Esophagus squamous epithelium (tissue), 5 donors: ENCODE results near the gene IL17RE. TPM values are rescaled to one million over a fixed set of nuclear protein-coding genes. Genes with fewer than 3 reads are reported as not detected.

Source experiments
- DNase-seq: peaks from one replicate; lab custom pipeline; 2025; lab: John Stamatoyannopoulos, UW
- H3K27ac ChIP-seq, 4 donors: fragments of 200-600 bp; sonication (generic); one replicate each; pipeline ENCODE4 v1.5.1; 2016 to 2019; ENCODE audit warnings: mild to moderate bottlenecking in 1 of 4
- H3K27me3 ChIP-seq, 4 donors: fragments of 200-600 bp; sonication (generic); 1 replicate in 3 of 4; 2 replicates in 1 of 4; pipeline versions ENCODE4 v1.5.1 to v1.6.0; 2017 to 2021; ENCODE audit warnings: antibody characterized with exemption in 1 of 4
- H3K36me3 ChIP-seq, 3 donors: fragments of 200-600 bp; sonication (generic); one replicate each; pipeline ENCODE4 v1.5.1; 2016 to 2019
- H3K4me1 ChIP-seq, 3 donors: fragments of 200-600 bp; sonication (generic); one replicate each; pipeline ENCODE4 v1.5.1; 2017 to 2019
- H3K4me3 ChIP-seq, 4 donors: fragments of 200-600 bp; sonication (generic); 1 replicate in 3 of 4; 2 replicates in 1 of 4; pipeline ENCODE4 v1.5.1; 2016 to 2019; ENCODE audit warnings: mild to moderate bottlenecking in 2 of 4, moderate library complexity in 1 of 4
- H3K9me3 ChIP-seq, 3 donors: fragments of 200-600 bp; sonication (generic); one replicate each; pipeline ENCODE4 v1.5.1; 2016 to 2019
- CTCF ChIP-seq, 6 experiments: fragments of 450-650 bp in 4 of 6; fragments of 200-600 bp in 2 of 6; sonication (generic) in 2 of 6; IDR thresholded peaks; one replicate each; pipeline ENCODE4 v1.5.1; 2016 to 2019; ENCODE audit warnings: antibody characterized with exemption in 6 of 6, mild to moderate bottlenecking in 4 of 6, moderate library complexity in 4 of 6
- POLR2A ChIP-seq, 4 donors: fragments of 450-650 bp; IDR thresholded peaks; one replicate each; pipeline ENCODE4 v1.6.1; 2017; ENCODE audit warnings: antibody characterized with exemption in 4 of 4, mild to moderate bottlenecking in 4 of 4, moderate library complexity in 3 of 4
- WGBS, 2 donors: methylation state at CpG; one replicate each; pipeline ENCODE4 v1.1.5; 2018; 5-methylcytosine and 5-hydroxymethylcytosine counted together
- intact Hi-C: fragments of 100-400 bp; cut with DNase I; formaldehyde crosslinking; loops from one replicate; pipeline ENCODE4 v1.15.0; 2022
- total RNA-seq, 4 donors: library from RNA; depleted of rRNA; stranded (reverse); fragments of >200 nt; gene quantifications; one replicate each; pipeline ENCODE4 v1.1.0, GENCODE V29; 2016
- donor health status: DM: yes; HTN: yes; CAD: no.

Gene IL17RE
- total RNA-seq, 4 donors from 2014 or later: 7.5 to 15.3 (median 12.1) TPM

DNA sequence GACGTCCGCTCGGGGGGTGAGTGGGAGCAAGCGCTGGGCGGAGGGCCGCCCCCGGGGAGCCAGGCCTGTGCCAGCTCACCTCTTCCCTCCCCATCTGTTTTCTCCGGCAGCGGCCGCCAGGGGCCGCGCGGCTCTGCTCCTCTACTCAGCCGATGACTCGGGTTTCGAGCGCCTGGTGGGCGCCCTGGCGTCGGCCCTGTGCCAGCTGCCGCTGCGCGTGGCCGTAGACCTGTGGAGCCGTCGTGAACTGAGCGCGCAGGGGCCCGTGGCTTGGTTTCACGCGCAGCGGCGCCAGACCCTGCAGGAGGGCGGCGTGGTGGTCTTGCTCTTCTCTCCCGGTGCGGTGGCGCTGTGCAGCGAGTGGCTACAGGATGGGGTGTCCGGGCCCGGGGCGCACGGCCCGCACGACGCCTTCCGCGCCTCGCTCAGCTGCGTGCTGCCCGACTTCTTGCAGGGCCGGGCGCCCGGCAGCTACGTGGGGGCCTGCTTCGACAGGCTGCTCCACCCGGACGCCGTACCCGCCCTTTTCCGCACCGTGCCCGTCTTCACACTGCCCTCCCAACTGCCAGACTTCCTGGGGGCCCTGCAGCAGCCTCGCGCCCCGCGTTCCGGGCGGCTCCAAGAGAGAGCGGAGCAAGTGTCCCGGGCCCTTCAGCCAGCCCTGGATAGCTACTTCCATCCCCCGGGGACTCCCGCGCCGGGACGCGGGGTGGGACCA lies 30.4 kb downstream of the IL17RE start:
- H3K4me1 ChIP-seq: peaks cover 13 to 42% (median 29%) of the 10 kb centered on the region in 3 donors
- DNase-seq: peak; percentile 40
- peak overlapping the region; percentile 59 to 91 (median 81) for H3K4me3 ChIP-seq
- no peaks in the 10 kb centered on the region for H3K9me3 ChIP-seq
- TF ChIP-seq CTCF (IDR thresholded peaks at IDR 0.05) (peak; percentile 64 to 91 (median 79)), POLR2A (IDR thresholded peaks at IDR 0.05) (peak in 1 of 4 donors; percentile 12)
- intact Hi-C loops: loop anchor here (5.0 kb wide), 1 partner anchor 91 kb away; the partner anchor contains the start of gene RPUSD3
- H3K27me3 ChIP-seq: no peaks in the 10 kb centered on the region
- peak overlapping the region; percentile 95 to 99 (median 97) for H3K27ac ChIP-seq
- no CpG with 5 or more reads among the region's 77 CpGs for WGBS, 2 donors
- H3K36me3 ChIP-seq: peaks cover 4 to 60% (median 8%) of the 10 kb centered on the region in 3 donors

DNA sequence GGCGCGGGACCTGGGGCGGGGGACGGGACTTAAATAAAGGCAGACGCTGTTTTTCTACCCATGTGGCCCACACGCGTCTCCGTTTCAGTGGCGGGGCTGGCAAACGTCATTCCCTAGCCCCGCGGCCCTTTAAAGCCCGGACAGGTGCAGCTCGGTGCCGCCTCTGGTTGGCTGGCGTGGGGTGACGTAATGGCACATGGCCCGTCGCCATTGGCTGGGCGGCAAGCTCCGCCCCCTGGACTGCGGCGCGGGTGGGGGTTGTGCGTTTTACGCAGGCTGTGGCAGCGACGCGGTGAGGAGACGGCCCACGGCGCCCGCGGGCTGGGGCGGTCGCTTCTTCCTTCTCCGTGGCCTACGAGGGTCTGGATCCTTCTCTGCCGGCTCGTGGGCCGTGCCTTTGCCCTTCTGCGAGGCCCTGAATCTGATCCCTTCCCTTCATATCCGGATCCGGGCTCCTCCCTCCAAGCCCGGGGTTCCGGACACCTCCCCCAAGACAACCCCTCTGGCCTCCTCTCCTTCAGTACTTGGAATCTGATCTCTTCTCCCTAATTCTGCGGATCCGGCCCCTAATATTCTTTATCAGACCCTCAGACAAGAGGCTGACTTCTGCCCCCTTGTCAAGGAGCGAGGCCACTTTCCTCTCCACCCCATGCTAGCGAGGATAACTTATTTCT lies 31.1 kb downstream of the IL17RE start, which contains the start of gene CRELD1:
Gene CRELD1, plus strand, starts transcription at position 274 of the 674 bp plus-strand sequence. CDS start 605 bp downstream, outside the sequence.
- 0 to 1% methylated on average over 10 to 12 of the region's 50 CpGs for WGBS, 2 donors
- Histone ChIP-seq H3K4me3 (peak within 1 kb of the TSS; percentile 59 to 91 (median 81)), H3K9me3 (no peaks in the 10 kb centered on the region), H3K36me3 (peaks cover 7 to 60% (median 8%) of the 10 kb centered on the region in 3 donors), H3K27me3 (no peaks in the 10 kb centered on the region), H3K4me1 (peaks cover 13 to 42% (median 29%) of the 10 kb centered on the region in 3 donors), H3K27ac (peak within 1 kb of the TSS; percentile 95 to 99 (median 97))
- peak; percentile 78 for DNase-seq
- TF ChIP-seq POLR2A (IDR thresholded peaks at IDR 0.05) (peak in 3 of 4 donors; percentile 44 to 89 (median 81)), CTCF (IDR thresholded peaks at IDR 0.05) (no peak)
- intact Hi-C loops: loop anchor here (5.0 kb wide), 1 partner anchor 91 kb away; the partner anchor contains the start of gene RPUSD3

DNA sequence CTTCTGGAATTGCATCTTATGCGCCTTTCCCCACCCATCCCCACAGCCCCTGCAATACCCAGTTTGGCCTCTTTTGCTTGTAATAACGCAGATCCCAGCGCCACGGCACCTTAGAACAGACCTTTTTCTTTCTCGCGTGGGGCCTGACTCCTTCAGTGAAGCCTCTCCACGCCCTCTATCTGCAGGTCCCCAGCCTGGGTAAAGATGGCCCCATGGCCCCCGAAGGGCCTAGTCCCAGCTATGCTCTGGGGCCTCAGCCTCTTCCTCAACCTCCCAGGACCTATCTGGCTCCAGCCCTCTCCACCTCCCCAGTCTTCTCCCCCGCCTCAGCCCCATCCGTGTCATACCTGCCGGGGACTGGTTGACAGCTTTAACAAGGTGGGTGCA lies 31.6 kb downstream of the IL17RE start:
- no peak for DNase-seq
- H3K4me3 ChIP-seq: peak overlapping the region; percentile 59 to 91 (median 81)
- TF ChIP-seq CTCF (IDR thresholded peaks at IDR 0.05) (peak in 4 of 6 experiments; percentile 12 to 38 (median 26)), POLR2A (IDR thresholded peaks at IDR 0.05) (no peak)
- H3K4me1 ChIP-seq: peaks cover 13 to 42% (median 29%) of the 10 kb centered on the region in 3 donors
- peak overlapping the region; percentile 95 to 99 (median 97) for H3K27ac ChIP-seq
- 8 to 16% methylated on average over 9 to 11 of the region's 11 CpGs for WGBS, 2 donors
- no peaks in the 10 kb centered on the region for H3K27me3 ChIP-seq
- H3K36me3 ChIP-seq: peaks cover 7 to 55% (median 8%) of the 10 kb centered on the region in 3 donors
- intact Hi-C loops: loop anchor here (5.0 kb wide), 1 partner anchor 92 kb away; the partner anchor contains the start of gene RPUSD3
- H3K9me3 ChIP-seq: no peaks in the 10 kb centered on the region

DNA sequence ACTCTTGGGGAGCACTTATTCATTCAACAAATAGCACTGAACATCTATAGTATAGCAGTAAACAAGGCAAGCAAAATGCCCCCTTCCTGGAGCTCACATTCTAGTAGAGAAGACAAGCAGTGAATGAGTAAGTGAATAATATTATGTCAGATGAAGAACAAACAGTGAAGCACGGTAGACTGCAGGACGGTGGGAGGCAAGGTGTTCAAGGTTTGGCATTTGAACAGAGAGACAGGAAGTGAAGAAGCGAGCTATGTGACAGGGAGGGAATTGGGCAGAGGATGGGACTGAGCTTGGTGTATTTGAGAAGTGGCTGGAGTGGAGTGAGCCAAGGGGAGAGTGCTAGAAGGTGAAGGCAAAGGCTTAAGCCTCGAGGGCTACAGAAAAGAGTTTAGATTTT lies 32.3 kb downstream of the IL17RE start:
- DNase-seq: no peak
- TF ChIP-seq POLR2A (IDR thresholded peaks at IDR 0.05) (no peak), CTCF (IDR thresholded peaks at IDR 0.05) (no peak)
- peaks cover 7 to 47% (median 8%) of the 10 kb centered on the region in 3 donors for H3K36me3 ChIP-seq
- no peaks in the 10 kb centered on the region for H3K27me3 ChIP-seq
- no peaks in the 10 kb centered on the region for H3K9me3 ChIP-seq
- H3K27ac ChIP-seq: peak overlapping the region in 1 of 4 donors; percentile 99
- H3K4me1 ChIP-seq: peaks cover 13 to 42% (median 29%) of the 10 kb centered on the region in 3 donors
- H3K4me3 ChIP-seq: peak overlapping the region in 1 of 4 donors; percentile 91
- 34 to 54% methylated on average over 4 of the region's 4 CpGs for WGBS, 2 donors
- intact Hi-C loops: loop anchor here (5.0 kb wide), 1 partner anchor 93 kb away; the partner anchor contains the start of gene RPUSD3
